ENCODE measurements around the gene ADGRV1.

The ADGRV1 gene

DNA sequence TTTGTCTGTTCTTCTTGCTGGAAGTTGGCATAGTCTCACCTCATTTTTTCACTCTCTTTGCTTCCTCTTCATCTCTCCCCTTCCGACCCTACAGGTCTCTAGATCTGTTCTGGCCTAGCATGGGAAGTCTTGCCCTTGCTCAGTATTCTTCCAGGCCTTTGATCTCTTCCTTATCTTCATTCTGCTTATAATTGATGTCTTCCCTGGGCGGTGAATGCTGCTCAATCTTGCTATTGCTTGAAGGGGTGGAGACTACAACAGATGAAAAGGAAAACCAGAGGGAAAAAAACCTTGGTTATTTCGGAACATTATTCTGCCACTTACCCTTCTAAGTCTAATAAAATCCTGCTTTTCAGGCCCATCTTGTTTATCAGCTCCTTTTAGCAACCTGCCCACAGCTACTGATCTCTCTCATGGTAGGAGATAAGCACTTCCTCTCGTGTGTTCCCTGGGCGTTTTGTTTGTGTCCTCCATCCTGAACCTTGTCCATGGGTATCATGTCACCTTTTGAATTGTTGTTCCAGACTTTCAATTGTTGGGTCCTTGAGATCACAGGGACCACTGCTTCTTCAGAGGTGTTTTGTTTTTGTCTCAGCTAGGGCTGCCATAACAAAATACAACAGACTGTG lies 375.6 kb downstream of the ADGRV1 start:
- H3K27ac ChIP-seq (ENCODE audit: low read depth, low read length), result no peak overlapping the region

DNA sequence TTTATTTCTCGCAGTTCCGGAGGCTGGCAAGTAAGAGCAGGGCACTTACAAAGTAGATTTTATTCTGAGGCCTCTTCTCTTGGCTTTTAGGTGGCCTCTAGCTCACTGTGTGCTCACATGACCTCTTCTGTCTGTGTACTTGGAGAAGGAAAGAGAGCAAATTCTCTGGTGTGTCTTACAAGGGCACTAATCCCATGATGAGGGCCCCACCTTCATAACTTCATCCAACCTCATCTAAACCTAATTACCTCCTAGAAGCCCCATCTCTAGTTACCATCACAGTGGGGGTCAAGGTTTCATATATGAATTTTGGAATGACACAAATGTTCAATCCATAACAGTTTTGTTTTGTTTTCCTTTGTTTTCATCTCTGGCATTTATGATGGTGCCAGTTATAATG lies 376.1 kb downstream of the ADGRV1 start:
- Histone ChIP-seq H2AFZ (ENCODE audit: low read depth, low read length, severe bottlenecking) (no peak overlapping the region), H3K36me3 (ENCODE audit: low read length) (no peaks in the 10 kb centered on the region), H3K9me2 (replicated peaks; ENCODE audit: insufficient read depth, low read length) (no peaks in the 10 kb centered on the region), H3K27ac (ENCODE audit: low read depth, low read length) (no peak overlapping the region), H3K4me3 (ENCODE audit: insufficient read depth, low read length, poor library complexity, severe bottlenecking) (no peak overlapping the region), H3K27me3 (ENCODE audit: low read length) (no peaks in the 10 kb centered on the region), H3K4me2 (ENCODE audit: low read depth, low read length, poor library complexity, severe bottlenecking) (no peak overlapping the region), H4K20me1 (ENCODE audit: low read depth, low read length) (no peaks in the 10 kb centered on the region), H3K9me3 (ENCODE audit: insufficient read depth, low read length) (no peaks in the 10 kb centered on the region), H3F3A (ENCODE audit: insufficient read depth) (no peaks in the 10 kb centered on the region), H3K79me2 (ENCODE audit: insufficient read depth, low read length) (no peaks in the 10 kb centered on the region), H3K9ac (ENCODE audit: low read length) (no peak overlapping the region)
- TF ChIP-seq, protein P1, sequence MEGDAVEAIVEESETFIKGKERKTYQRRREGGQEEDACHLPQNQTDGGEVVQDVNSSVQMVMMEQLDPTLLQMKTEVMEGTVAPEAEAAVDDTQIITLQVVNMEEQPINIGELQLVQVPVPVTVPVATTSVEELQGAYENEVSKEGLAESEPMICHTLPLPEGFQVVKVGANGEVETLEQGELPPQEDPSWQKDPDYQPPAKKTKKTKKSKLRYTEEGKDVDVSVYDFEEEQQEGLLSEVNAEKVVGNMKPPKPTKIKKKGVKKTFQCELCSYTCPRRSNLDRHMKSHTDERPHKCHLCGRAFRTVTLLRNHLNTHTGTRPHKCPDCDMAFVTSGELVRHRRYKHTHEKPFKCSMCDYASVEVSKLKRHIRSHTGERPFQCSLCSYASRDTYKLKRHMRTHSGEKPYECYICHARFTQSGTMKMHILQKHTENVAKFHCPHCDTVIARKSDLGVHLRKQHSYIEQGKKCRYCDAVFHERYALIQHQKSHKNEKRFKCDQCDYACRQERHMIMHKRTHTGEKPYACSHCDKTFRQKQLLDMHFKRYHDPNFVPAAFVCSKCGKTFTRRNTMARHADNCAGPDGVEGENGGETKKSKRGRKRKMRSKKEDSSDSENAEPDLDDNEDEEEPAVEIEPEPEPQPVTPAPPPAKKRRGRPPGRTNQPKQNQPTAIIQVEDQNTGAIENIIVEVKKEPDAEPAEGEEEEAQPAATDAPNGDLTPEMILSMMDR (IDR thresholded peaks at IDR 0.05; ENCODE audit: insufficient read depth, low read length, poor library complexity, severe bottlenecking), result no peak
- TF ChIP-seq EZH2phosphoT487 (conservative IDR thresholded peaks at IDR 0.05; ENCODE audit: low read length), result no peak

More for the DNA sequence above, 375.6 kb downstream of the ADGRV1 start:
- Histone ChIP-seq H3K4me3 (ENCODE audit: insufficient read depth, low read length, poor library complexity, severe bottlenecking) (no peak overlapping the region), H4K20me1 (ENCODE audit: low read depth, low read length) (no peaks in the 10 kb centered on the region), H3K79me2 (ENCODE audit: insufficient read depth, low read length) (no peaks in the 10 kb centered on the region), H3K9me2 (replicated peaks; ENCODE audit: insufficient read depth, low read length) (no peaks in the 10 kb centered on the region), H3K4me2 (ENCODE audit: low read depth, low read length, poor library complexity, severe bottlenecking) (no peak overlapping the region), H3F3A (ENCODE audit: insufficient read depth) (no peaks in the 10 kb centered on the region), H3K27me3 (ENCODE audit: low read length) (no peaks in the 10 kb centered on the region), H2AFZ (ENCODE audit: low read depth, low read length, severe bottlenecking) (no peak overlapping the region), H3K9ac (ENCODE audit: low read length) (no peak overlapping the region), H3K9me3 (ENCODE audit: insufficient read depth, low read length) (no peaks in the 10 kb centered on the region), H3K36me3 (ENCODE audit: low read length) (no peaks in the 10 kb centered on the region)
- TF ChIP-seq EZH2phosphoT487 (conservative IDR thresholded peaks at IDR 0.05; ENCODE audit: low read length), result no peak
- TF ChIP-seq, protein P1 (IDR thresholded peaks at IDR 0.05; ENCODE audit: insufficient read depth, low read length, poor library complexity, severe bottlenecking), result no peak

DNA sequence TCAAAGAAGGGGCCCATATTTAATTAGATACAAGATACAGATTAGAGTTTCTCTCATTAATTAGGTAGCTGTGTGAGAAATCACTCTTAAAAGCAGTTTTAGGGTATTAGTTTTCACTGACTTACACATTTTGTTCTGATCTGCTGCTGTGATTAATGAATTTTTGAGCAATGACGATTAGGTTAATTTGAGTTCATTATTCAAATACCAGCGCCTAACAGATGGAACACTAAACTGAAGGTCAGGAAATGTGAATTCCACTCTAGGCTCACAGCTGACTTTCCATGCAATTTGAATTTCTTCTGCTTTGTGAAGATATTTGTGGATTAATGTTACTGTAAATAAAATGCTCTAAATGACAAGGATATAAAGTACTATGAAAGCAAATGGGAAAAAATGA lies 380.6 kb downstream of the ADGRV1 start:
- H3K27ac ChIP-seq (ENCODE audit: low read depth, low read length), result no peak overlapping the region
- H3F3A ChIP-seq (ENCODE audit: insufficient read depth), result no peaks in the 10 kb centered on the region
- H3K9me2 ChIP-seq (replicated peaks; ENCODE audit: insufficient read depth, low read length), result no peaks in the 10 kb centered on the region
- no peaks in the 10 kb centered on the region for H3K9me3 ChIP-seq (ENCODE audit: insufficient read depth, low read length)
- no peaks in the 10 kb centered on the region for H3K36me3 ChIP-seq (ENCODE audit: low read length)
- H3K27me3 ChIP-seq (ENCODE audit: low read length), result no peaks in the 10 kb centered on the region
- H4K20me1 ChIP-seq (ENCODE audit: low read depth, low read length), result no peaks in the 10 kb centered on the region
- no peak overlapping the region for H3K9ac ChIP-seq (ENCODE audit: low read length)
- H3K4me3 ChIP-seq (ENCODE audit: insufficient read depth, low read length, poor library complexity, severe bottlenecking), result no peak overlapping the region
- no peaks in the 10 kb centered on the region for H3K79me2 ChIP-seq (ENCODE audit: insufficient read depth, low read length)
- no peak overlapping the region for H3K4me2 ChIP-seq (ENCODE audit: low read depth, low read length, poor library complexity, severe bottlenecking)
- no peak for TF ChIP-seq EZH2phosphoT487 (conservative IDR thresholded peaks at IDR 0.05; ENCODE audit: low read length)
- TF ChIP-seq, protein P1 (IDR thresholded peaks at IDR 0.05; ENCODE audit: insufficient read depth, low read length, poor library complexity, severe bottlenecking), result no peak
- H2AFZ ChIP-seq (ENCODE audit: low read depth, low read length, severe bottlenecking), result no peak overlapping the region

Measured in SU-DHL-6 (cell line).